Endodermal cell (in vitro differentiated cells): ENCODE results near the gene THSD7A. TPM values are rescaled to one million over a fixed set of nuclear protein-coding genes. Genes with fewer than 3 reads are reported as not detected.

ENCODE experiments used
- DNase-seq: peaks from one replicate; pipeline ENCODE4 v3.0.0-alpha.2; 2017
- H3K27ac ChIP-seq: 2 replicates; pipeline ENCODE4 v1.5.1; 2013; ENCODE audit warnings: mild to moderate bottlenecking, low read depth, low read length, moderate library complexity
- H3K27me3 ChIP-seq: 2 replicates; pipeline ENCODE4 v1.6.1; 2013; ENCODE audit warnings: mild to moderate bottlenecking, low read length, moderate library complexity; ENCODE audit not compliant: insufficient read depth, control insufficient read depth, poor library complexity, severe bottlenecking
- H3K36me3 ChIP-seq: 2 replicates; pipeline ENCODE4 v1.7.0; 2013; ENCODE audit warnings: mild to moderate bottlenecking, low read length, moderate library complexity; ENCODE audit not compliant: control insufficient read depth, insufficient read depth
- H3K4me1 ChIP-seq: one replicate; pipeline ENCODE4 v1.7.0; 2013; ENCODE audit warnings: low read length; ENCODE audit not compliant: control insufficient read depth, insufficient read depth
- H3K4me3 ChIP-seq: 2 replicates; pipeline ENCODE4 v1.5.1; 2013; ENCODE audit warnings: mild to moderate bottlenecking, low read length, moderate library complexity
- H3K9ac ChIP-seq: 2 replicates; pipeline ENCODE4 v1.6.1; 2013; ENCODE audit warnings: mild to moderate bottlenecking, low read length, moderate library complexity; ENCODE audit not compliant: poor library complexity, severe bottlenecking; ENCODE audit errors: extremely low read depth
- H3K9me3 ChIP-seq: 2 replicates; pipeline ENCODE4 v1.6.1; 2013; ENCODE audit warnings: mild to moderate bottlenecking, low read length, moderate library complexity; ENCODE audit not compliant: control insufficient read depth
- H3K27ac Mint-ChIP-seq: 2 replicates; pipeline ENCODE4 v1.8.0; 2020; ENCODE audit warnings: mixed read lengths
- H3K27me3 Mint-ChIP-seq: 2 replicates; pipeline ENCODE4 v1.8.0; 2021; ENCODE audit warnings: mild to moderate bottlenecking, mixed read lengths; ENCODE audit not compliant: insufficient read depth
- H3K36me3 Mint-ChIP-seq: 2 replicates; pipeline ENCODE4 v1.8.0; 2020; ENCODE audit warnings: low read depth, mixed read lengths
- H3K4me1 Mint-ChIP-seq: 2 replicates; pipeline ENCODE4 v1.8.0; 2020; ENCODE audit warnings: mixed read lengths
- H3K4me3 Mint-ChIP-seq: 2 replicates; pipeline ENCODE4 v1.8.0; 2020; ENCODE audit warnings: mild to moderate bottlenecking, moderate library complexity, mixed read lengths
- H3K9me3 Mint-ChIP-seq: 2 replicates; pipeline ENCODE4 v1.8.0; 2020; ENCODE audit warnings: mild to moderate bottlenecking, mixed read lengths
- WGBS, 2 experiments: methylation state at CpG; one replicate each; pipeline versions ENCODE4 v1.1.5 to v1.1.7; 2013; ENCODE audit warnings: missing lambda C conversion rate in 2 of 2, mixed read lengths in 1 of 2; ENCODE audit not compliant: insufficient coverage in 1 of 2, insufficient read length in 1 of 2; 5-methylcytosine and 5-hydroxymethylcytosine counted together
- total RNA-seq, 2 donors: library from RNA; stranded (reverse); fragmentation: NEBNext Ultra II Directional in 1 of 2; extraction: Animal tissue kit (Norgen Biotek cat#: 25700) in 1 of 2; gene quantifications; 2 replicates in 1 of 2; 3 replicates in 1 of 2; pipeline ENCODE4 v1.2.1, GENCODE V29; 2021
- TF ChIP-seq, protein P1 (sequence below): fragments of 200-600 bp; sonication (generic); conservative IDR thresholded peaks from 2 replicates; pipeline ENCODE4 v1.5.0; 2021; ENCODE audit warnings: antibody characterized with exemption, mild to moderate bottlenecking

The THSD7A gene
- total RNA-seq, 2 donors from 2014 or later = 0.73 to 1.3 TPM

DNA sequence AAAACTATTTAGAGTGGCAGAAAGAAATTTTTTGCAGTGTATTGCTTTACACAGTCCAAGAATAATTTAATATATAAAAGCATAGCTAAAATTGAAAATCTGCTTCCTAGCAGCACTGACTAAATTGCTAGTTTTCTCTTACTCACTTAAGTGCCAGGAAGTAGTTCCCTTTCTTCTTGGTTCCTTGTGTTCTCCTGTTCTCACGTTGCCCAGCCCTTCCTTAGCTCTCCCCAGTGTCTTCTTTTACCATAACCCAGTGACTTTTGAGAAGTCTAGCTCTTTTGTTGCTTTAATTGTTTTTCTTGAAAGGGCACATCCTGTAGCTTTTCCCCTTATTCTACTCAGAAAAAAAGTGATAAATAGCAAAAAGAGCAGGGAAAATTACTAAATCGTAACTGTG, 215.5 kb downstream of the THSD7A start:
- Mint-ChIP-seq H3K4me1 (no peaks in the 10 kb centered on the region), H3K27ac (no peak overlapping the region), H3K9me3 (no peaks in the 10 kb centered on the region), H3K27me3 (no peaks in the 10 kb centered on the region), H3K36me3 (no peaks in the 10 kb centered on the region), H3K4me3 (no peak overlapping the region)
- DNase-seq = no peak
- TF ChIP-seq, protein P1, sequence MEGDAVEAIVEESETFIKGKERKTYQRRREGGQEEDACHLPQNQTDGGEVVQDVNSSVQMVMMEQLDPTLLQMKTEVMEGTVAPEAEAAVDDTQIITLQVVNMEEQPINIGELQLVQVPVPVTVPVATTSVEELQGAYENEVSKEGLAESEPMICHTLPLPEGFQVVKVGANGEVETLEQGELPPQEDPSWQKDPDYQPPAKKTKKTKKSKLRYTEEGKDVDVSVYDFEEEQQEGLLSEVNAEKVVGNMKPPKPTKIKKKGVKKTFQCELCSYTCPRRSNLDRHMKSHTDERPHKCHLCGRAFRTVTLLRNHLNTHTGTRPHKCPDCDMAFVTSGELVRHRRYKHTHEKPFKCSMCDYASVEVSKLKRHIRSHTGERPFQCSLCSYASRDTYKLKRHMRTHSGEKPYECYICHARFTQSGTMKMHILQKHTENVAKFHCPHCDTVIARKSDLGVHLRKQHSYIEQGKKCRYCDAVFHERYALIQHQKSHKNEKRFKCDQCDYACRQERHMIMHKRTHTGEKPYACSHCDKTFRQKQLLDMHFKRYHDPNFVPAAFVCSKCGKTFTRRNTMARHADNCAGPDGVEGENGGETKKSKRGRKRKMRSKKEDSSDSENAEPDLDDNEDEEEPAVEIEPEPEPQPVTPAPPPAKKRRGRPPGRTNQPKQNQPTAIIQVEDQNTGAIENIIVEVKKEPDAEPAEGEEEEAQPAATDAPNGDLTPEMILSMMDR = no peak
- no peak overlapping the region for H3K9ac ChIP-seq
- H3K4me3 ChIP-seq = no peak overlapping the region
- WGBS, 2 experiments = 0 to 76% methylated on average over 1 to 2 of the region's 2 CpGs
- no peak overlapping the region for H3K27ac ChIP-seq
- H3K4me1 ChIP-seq = no peaks in the 10 kb centered on the region
- no peaks in the 10 kb centered on the region for H3K36me3 ChIP-seq
- H3K27me3 ChIP-seq = no peaks in the 10 kb centered on the region
- H3K9me3 ChIP-seq = no peaks in the 10 kb centered on the region

DNA sequence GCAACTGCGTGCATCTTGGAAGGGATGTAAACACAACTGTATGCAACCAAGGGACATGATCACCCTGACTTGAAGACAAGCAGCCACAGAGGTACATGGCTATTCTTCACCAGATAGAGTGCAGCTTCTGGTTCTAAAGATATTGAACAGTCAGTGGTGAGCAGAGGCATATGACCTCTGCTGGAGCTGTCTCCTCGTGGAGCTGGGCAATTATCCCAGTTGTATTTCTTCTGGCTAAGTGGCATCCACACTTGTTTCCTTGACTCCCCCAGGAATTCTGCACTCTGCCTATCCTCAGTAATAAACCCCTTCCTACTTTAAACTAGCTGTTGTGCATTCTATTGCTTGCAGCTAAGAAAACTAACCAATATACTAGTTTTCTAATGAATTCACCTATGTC, 216.8 kb downstream of the THSD7A start:
- Histone ChIP-seq H3K27ac (no peak overlapping the region), H3K9ac (no peak overlapping the region), H3K27me3 (no peaks in the 10 kb centered on the region), H3K4me1 (no peaks in the 10 kb centered on the region), H3K9me3 (no peaks in the 10 kb centered on the region), H3K4me3 (no peak overlapping the region), H3K36me3 (no peaks in the 10 kb centered on the region)
- Mint-ChIP-seq H3K27me3 (no peaks in the 10 kb centered on the region), H3K36me3 (no peaks in the 10 kb centered on the region), H3K4me1 (no peaks in the 10 kb centered on the region), H3K9me3 (no peaks in the 10 kb centered on the region), H3K27ac (no peak overlapping the region), H3K4me3 (no peak overlapping the region)
- no peak for DNase-seq
- 88 to 100% methylated on average over 2 of the region's 2 CpGs for WGBS, 2 experiments
- TF ChIP-seq, protein P1 = no peak

DNA sequence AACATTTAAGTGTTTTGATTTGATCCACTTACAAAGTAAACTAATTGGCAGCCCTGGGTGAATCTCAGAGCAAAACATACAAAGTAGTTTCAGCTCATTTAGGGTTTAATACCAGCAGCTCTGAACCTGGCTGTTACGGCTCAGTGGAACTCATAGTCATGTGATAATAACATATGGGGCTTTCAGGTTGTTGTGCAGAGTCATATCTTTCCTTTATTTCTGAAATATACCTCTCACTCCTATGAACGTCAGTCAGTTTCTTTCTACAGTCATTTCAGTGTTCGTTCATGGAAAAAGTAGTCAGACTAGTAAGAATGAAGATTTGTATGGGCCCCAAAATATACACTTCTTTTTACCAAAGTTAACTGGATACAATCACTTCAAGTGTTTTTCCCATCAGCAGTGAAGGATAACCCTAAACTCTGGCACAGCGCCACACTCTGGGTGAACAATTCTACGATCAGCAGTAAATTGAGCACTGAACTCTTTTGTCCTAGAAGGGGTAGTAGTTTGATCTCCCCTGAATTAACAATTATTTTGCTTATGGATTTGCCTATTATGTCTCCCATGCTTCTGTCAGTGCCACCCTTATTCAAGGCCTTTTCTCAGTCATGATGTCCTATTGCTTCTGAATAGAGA, 218.6 kb downstream of the THSD7A start:
- no peak overlapping the region for H3K27ac Mint-ChIP-seq
- no peaks in the 10 kb centered on the region for H3K4me1 Mint-ChIP-seq
- no peaks in the 10 kb centered on the region for H3K36me3 ChIP-seq
- no peaks in the 10 kb centered on the region for H3K9me3 ChIP-seq
- peak; percentile 63 for DNase-seq
- H3K27ac ChIP-seq = no peak overlapping the region
- H3K4me1 ChIP-seq = no peaks in the 10 kb centered on the region
- 90 to 93% methylated on average over 2 to 5 of the region's 5 CpGs for WGBS, 2 experiments
- H3K4me3 Mint-ChIP-seq = no peak overlapping the region
- H3K9me3 Mint-ChIP-seq = no peaks in the 10 kb centered on the region
- H3K27me3 Mint-ChIP-seq = no peaks in the 10 kb centered on the region
- no peaks in the 10 kb centered on the region for H3K36me3 Mint-ChIP-seq
- H3K9ac ChIP-seq = no peak overlapping the region
- no peaks in the 10 kb centered on the region for H3K27me3 ChIP-seq
- TF ChIP-seq, protein P1 = peak; percentile 69
- H3K4me3 ChIP-seq = no peak overlapping the region
